Measurements from ENCODE around the gene TJP1.
A peak's percentile ranks its signal among the peaks of the same experiment; 100 is the strongest.

TJP1 gene

GRCh38 chr15:29822100-29822683, at the start of gene TJP1:
Gene TJP1, minus strand, starts transcription at chr15:29822468. Its CDS starts 440 bp downstream, at chr15:29822028.
- peak; percentile 61 for DNase-seq

GRCh38 chr15:29871401-29871800, 49.1 kb upstream of the TJP1 start:
- DNase-seq = no peak

DNA sequence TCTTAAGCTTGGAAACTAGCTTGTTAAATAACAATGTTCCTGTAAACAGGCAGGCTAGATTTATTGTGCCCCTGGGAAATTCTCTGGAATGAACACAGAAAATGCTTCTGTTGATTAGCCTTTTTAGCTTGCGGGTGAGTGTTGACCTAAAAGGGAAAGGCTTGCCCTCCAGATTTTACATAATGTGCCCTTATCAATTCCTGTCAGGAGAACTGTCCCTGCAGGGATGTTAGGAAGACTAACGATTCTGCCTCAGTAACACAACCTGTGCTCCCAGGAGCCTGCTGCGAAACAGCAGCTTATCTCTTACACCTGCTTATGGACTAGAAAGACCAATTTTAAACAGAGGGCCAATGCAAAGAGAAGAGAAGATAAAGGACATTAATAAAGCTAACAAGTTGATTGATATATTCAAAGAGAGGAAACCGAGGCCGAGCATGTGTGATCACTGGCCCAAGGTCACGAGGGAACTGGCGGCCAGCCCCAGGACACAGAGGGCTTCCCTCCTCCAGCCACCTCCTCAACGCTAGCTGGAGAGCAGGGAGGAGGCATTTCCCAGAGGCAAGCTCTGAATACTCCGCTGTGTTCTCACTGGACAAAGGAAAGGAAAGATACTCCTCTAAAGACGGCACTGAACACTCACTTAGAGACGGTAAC, 48.4 kb upstream of the TJP1 start:
- DNase-seq = no peak

- no peak for DNase-seq
Measured at GRCh38 chr15:29867241-29868000, 45.2 kb upstream of the TJP1 start.

DNA sequence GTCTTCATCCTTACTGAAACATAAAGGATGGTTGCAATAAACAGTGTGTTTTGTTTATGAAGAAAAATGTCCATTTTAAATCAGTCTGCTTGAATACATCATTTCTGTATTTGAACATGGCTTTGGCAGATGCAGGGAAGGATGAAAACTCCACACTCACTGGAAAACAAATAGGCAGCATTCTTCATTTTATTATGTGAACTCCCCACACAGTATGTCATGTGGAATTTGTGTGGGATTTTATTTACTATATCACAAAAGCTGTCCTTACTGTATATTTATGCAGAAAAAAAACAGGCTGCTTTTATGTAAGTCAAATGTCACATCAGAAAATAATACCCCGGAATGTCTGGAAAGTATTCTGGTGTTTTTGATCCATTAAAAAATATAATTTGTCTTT, 44.1 kb upstream of the TJP1 start:
- DNase-seq = no peak

DNA sequence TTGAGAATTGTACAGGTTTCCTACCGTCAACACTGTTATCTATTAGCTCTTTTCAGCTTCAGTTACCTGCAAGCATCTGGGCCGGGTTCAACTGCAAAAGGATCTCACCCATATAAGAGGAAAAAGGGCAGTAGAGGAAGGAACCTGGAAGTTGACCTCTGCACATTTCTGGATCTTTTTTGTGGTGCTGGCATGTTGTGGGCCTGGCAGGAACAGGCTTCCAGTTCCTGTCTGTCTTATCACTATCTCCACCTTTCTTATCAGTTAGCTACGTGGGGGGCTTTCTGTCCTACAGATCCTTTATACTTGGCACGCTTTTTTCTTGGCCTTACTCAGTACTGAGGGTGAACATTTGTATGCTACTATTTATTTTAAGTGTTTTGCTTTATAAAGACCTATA, 42.2 kb upstream of the TJP1 start:
- DNase-seq = no peak

DNA sequence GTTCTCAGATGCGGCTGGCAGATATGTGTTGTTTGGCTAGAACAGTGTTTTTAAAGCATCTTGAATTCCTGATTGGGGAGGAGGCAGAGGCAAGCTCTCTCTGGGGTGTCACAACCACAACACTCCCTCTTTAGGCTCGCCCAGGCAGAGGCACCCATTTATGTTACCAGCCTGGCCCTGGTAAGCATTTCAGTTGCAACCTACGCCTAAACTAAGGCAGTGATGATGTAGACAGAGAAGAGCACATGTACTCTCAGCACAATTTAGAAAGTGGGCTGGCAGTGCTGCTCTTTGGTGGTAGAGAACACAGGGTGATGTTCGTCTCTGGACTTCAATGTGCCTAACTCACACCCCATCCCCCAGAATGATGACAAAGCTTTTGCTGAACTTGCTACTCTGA, 41.2 kb upstream of the TJP1 start:
- DNase-seq = no peak

- DNase-seq = no peak
Measured at GRCh38 chr15:29862271-29862670, 40.0 kb upstream of the TJP1 start.

GRCh38 chr15:29860872-29861271, 38.6 kb upstream of the TJP1 start:
- DNase-seq = no peak

GRCh38 chr15:29859973-29860715, 37.9 kb upstream of the TJP1 start:
- DNase-seq = no peak

DNA sequence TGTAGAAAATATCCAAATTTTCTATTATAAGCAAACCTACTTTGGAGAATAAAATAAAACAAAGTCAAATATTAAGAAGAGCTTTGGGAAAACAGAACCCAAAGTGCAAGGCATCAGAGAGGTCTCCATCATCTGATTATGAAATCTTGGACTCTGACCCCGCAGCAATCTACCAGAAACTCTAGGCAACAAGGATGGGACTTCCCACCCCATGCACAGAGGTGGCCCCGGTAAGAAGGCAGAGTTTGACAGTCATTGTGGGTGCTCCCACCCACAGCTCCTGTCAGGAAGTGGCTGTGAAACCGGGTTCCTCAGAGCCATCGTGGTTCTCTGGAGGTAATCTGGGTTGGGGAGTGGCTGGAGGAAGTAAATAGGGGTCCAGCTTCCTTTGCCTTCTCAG, 37.0 kb upstream of the TJP1 start:
- DNase-seq = no peak

- no peak for DNase-seq
Measured at GRCh38 chr15:29857221-29857789, 35.0 kb upstream of the TJP1 start.

DNA sequence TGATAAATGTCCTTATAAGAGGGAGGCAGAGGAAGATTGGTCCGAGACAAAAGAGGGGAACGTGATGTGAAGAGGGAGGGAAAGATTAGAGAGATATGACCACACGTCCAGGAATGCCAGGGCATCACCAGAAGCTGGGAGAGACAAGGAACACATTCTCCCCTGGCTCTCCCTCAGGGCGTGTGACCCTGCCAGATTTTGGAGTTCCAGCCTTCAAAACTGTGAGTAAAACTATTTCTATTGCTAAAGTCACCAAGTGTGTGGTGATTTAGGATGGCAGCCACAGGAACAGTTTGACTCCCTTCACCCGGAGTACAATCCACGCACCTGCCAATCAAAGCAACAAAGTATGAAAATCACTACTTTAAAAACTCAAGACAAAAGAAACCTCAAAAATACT, 32.1 kb upstream of the TJP1 start:
- no peak for DNase-seq

- DNase-seq = no peak
Measured at GRCh38 chr15:29853211-29853987, 31.1 kb upstream of the TJP1 start.

GRCh38 chr15:29852201-29852600, 29.9 kb upstream of the TJP1 start:
- no peak for DNase-seq

DNA sequence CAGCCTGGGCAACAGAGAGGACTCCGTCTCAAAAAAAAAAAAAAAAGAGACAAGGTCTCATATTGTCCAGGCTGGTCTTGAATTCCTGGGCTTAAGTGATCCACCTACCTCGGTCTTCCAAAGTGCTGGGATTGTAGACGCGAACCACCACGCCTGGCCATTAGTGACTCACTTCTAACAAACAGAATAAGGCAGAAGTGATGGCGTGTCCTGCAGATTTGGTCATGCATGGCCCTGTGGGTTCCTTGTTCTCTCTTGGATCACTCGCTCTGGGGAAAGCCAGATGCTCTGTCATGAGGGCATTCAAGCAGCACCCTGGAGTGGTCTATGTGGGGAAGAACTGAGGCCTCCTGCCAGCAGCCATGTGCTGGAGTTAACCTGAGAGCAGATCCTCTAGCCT, 27.4 kb upstream of the TJP1 start:
- no peak for DNase-seq

DNA sequence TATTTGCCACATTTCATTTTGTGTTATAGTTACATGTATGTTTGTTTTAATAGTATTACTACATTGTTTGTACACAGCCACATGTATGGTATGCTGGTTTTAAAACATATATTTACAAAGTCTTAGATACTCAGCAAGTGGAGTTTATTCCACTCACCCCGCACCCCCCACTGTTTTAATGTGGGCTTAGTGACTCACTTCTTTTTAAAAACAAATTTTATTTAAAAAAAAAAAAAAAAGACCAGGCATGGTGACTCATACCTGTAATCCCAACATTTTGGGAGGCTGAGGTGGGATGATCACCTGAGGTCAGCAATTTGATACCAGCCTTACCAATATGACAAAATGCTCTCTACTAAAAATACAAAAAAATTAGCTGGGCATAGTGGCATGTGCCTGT, 26.9 kb upstream of the TJP1 start:
- DNase-seq = no peak

- DNase-seq = no peak
Measured at GRCh38 chr15:29844290-29844903, 22.1 kb upstream of the TJP1 start.

- no peak for DNase-seq
Measured at GRCh38 chr15:29842290-29842689, 20.0 kb upstream of the TJP1 start.

- no peak for DNase-seq
Measured at GRCh38 chr15:29840926-29841325, 18.7 kb upstream of the TJP1 start.

DNA sequence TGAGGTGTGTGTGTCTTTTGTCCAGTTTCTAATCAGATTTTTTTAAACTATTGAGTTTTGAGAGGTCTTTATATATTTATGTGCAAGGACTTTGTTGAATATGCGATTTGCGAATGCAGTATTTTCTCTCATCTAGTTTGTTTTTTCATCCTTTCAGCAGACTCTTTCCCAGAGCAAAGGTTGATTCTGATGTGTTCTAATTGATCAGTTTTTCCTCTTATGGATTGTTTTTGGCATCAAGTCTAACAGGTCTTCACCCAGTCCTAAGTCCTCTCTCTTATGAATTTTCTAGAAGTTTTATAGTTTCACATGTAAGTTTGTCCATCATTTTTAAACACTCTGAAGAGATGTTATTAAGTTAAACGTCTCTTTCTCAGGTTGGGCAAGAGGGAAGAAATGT, 17.8 kb upstream of the TJP1 start:
- DNase-seq = no peak
